ENCODE data around the gene NBEAL2.

- TF ChIP-seq POLR2AphosphoS5 (IDR thresholded peaks at IDR 0.05; ENCODE audit: insufficient read depth in 1 of 2, low read depth in 1 of 2), result no peak
- TF ChIP-seq, protein P1, sequence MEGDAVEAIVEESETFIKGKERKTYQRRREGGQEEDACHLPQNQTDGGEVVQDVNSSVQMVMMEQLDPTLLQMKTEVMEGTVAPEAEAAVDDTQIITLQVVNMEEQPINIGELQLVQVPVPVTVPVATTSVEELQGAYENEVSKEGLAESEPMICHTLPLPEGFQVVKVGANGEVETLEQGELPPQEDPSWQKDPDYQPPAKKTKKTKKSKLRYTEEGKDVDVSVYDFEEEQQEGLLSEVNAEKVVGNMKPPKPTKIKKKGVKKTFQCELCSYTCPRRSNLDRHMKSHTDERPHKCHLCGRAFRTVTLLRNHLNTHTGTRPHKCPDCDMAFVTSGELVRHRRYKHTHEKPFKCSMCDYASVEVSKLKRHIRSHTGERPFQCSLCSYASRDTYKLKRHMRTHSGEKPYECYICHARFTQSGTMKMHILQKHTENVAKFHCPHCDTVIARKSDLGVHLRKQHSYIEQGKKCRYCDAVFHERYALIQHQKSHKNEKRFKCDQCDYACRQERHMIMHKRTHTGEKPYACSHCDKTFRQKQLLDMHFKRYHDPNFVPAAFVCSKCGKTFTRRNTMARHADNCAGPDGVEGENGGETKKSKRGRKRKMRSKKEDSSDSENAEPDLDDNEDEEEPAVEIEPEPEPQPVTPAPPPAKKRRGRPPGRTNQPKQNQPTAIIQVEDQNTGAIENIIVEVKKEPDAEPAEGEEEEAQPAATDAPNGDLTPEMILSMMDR (IDR thresholded peaks at IDR 0.05), result no peak
These were observed 47.7 kb upstream of the NBEAL2 start for GRCh38 chr3:46931631-46932331.
